Gastroesophageal sphincter (tissue), 4 donors: ENCODE measurements around the gene TTC9B. TPM values are rescaled to one million over a fixed set of nuclear protein-coding genes. Genes with fewer than 3 reads are reported as not detected.

Experiments
- ATAC-seq: fragments of 150-250 bp; one replicate; pipeline ENCODE4 v1.9.1; 2016; ENCODE audit warnings: mild to moderate bottlenecking, moderate library complexity
- H3K27ac ChIP-seq, 4 donors: fragments of 200-600 bp; sonication (generic) in 3 of 4; 1 replicate in 3 of 4; 2 replicates in 1 of 4; pipeline ENCODE4 v1.5.1; 2016 to 2019
- H3K27me3 ChIP-seq: fragments of 200-600 bp; sonication (generic); one replicate; pipeline ENCODE4 v1.5.1; 2019
- H3K36me3 ChIP-seq, 2 donors: fragments of 200-600 bp; sonication (generic); one replicate each; pipeline ENCODE4 v1.5.1; 2019; ENCODE audit warnings: control low read depth in 1 of 2
- H3K4me1 ChIP-seq, 3 donors: fragments of 200-600 bp; sonication (generic); 1 replicate in 2 of 3; 2 replicates in 1 of 3; pipeline ENCODE4 v1.5.1; 2016 to 2019; ENCODE audit warnings: control low read depth in 2 of 3
- H3K4me3 ChIP-seq, 2 donors: fragments of 200-600 bp; sonication (generic); one replicate each; pipeline ENCODE4 v1.5.1; 2019; ENCODE audit warnings: mild to moderate bottlenecking in 1 of 2, moderate library complexity in 1 of 2
- H3K9me3 ChIP-seq, 3 donors: fragments of 200-600 bp; sonication (generic); one replicate each; pipeline ENCODE4 v1.5.1; 2017 to 2019; ENCODE audit warnings: control low read depth in 2 of 3
- EP300 ChIP-seq: sonication (generic); formaldehyde crosslinking; IDR thresholded peaks from one replicate; pipeline ENCODE4 v1.6.1; 2017; ENCODE audit warnings: antibody characterized with exemption, mild to moderate bottlenecking
- POLR2A ChIP-seq, 2 donors: fragments of 450-650 bp; IDR thresholded peaks; one replicate each; pipeline ENCODE4 v1.6.1; 2017; ENCODE audit warnings: antibody characterized with exemption in 2 of 2, mild to moderate bottlenecking in 2 of 2, moderate library complexity in 1 of 2
- POLR2AphosphoS5 ChIP-seq: sonication (generic); formaldehyde crosslinking; IDR thresholded peaks from one replicate; pipeline ENCODE4 v1.6.1; 2017; ENCODE audit warnings: antibody characterized with exemption
- WGBS, 2 donors: methylation state at CpG; one replicate each; pipeline ENCODE4 v1.1.5; 2018; ENCODE audit warnings: low coverage in 1 of 2; 5-methylcytosine and 5-hydroxymethylcytosine counted together
- total RNA-seq, 4 donors: library from RNA; depleted of rRNA; stranded (reverse); fragments of >200 nt; gene quantifications; one replicate each; pipeline ENCODE4 v1.1.0, GENCODE V29; 2016
- TF ChIP-seq, protein P1 (sequence below), 4 experiments: fragments of 200-600 bp in 2 of 4; fragments of 450-650 bp in 2 of 4; sonication (generic) in 1 of 4; IDR thresholded peaks; one replicate each; pipeline ENCODE4 v1.5.1; 2017 to 2019; ENCODE audit warnings: antibody characterized with exemption in 4 of 4, mild to moderate bottlenecking in 2 of 4, moderate library complexity in 2 of 4

TTC9B gene
- total RNA-seq, 4 donors from 2014 or later: not detected

DNA sequence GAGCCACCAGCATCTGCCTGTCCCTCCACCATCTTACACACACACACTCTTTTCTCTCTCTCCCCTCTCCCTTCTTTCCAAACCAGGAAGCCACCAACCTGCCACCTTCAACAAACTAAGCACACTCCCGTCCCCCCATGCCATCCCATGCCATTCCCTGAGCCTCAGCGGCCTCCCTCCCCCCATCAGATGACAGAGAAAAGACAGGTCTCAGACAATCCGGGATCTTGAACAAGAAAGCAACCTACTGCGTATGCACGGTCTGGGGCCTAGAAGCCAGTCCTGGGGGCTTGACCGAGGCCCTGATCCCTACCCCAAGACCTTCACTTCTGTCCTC lies 47.5 kb upstream of the TTC9B start:
- H3K4me3 ChIP-seq: no peak overlapping the region
- peaks cover 0 to 46% (median 18%) of the 10 kb centered on the region in 3 donors for H3K4me1 ChIP-seq
- peak overlapping the region in 1 of 4 donors; percentile 9 for H3K27ac ChIP-seq
- WGBS, 2 donors: no CpG with 5 or more reads among the region's 6 CpGs
- no peak for ATAC-seq
- TF ChIP-seq POLR2AphosphoS5: no peak
- no peak for TF ChIP-seq POLR2A (IDR thresholded peaks at IDR 0.05)
- TF ChIP-seq EP300: no peak
- TF ChIP-seq, protein P1, sequence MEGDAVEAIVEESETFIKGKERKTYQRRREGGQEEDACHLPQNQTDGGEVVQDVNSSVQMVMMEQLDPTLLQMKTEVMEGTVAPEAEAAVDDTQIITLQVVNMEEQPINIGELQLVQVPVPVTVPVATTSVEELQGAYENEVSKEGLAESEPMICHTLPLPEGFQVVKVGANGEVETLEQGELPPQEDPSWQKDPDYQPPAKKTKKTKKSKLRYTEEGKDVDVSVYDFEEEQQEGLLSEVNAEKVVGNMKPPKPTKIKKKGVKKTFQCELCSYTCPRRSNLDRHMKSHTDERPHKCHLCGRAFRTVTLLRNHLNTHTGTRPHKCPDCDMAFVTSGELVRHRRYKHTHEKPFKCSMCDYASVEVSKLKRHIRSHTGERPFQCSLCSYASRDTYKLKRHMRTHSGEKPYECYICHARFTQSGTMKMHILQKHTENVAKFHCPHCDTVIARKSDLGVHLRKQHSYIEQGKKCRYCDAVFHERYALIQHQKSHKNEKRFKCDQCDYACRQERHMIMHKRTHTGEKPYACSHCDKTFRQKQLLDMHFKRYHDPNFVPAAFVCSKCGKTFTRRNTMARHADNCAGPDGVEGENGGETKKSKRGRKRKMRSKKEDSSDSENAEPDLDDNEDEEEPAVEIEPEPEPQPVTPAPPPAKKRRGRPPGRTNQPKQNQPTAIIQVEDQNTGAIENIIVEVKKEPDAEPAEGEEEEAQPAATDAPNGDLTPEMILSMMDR (IDR thresholded peaks at IDR 0.05): no peak
- H3K9me3 ChIP-seq: no peaks in the 10 kb centered on the region
- no peaks in the 10 kb centered on the region for H3K27me3 ChIP-seq
- H3K36me3 ChIP-seq: peaks cover 0 to 43% of the 10 kb centered on the region in 2 donors

DNA sequence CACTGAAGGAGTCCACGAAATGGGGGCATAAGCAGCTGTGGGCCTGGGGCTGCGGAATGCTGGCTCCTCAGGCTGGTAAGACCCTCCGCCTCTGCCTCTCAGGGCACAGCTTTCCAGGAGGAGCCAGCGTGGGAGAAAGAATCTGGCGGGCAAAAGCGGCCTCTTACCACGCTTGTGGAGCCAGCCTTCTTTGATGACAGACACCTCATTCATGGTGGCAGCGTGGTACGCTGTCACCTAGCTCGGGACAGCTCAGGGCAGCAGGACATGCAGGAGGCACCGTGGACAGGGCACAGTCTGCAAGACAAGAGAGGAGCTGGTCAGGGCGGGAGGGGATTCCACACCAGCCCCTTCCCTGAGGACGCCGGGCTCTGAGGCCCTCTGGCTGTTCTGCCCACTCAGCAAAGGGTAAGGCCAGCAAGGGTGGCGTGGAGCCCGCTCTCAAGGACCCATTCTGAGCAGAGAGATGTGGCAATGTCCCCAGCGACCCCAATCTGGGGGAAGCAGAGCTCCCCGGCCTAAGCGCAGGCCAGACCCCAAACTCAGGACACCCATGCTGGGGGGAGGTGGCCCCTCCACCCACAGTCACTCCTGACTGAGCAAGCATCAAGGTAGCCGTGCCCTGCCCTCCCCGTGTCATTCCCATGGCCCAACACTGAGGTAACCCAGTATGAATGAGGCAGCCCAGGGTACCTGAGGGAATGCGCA lies 47.0 kb upstream of the TTC9B start:
- 98% methylated on average over 7 of the region's 22 CpGs; no CpG with 5 or more reads in 1 of the 2 donors for WGBS, 2 donors
- H3K4me1 ChIP-seq: peaks cover 0 to 43% (median 18%) of the 10 kb centered on the region in 3 donors
- ATAC-seq: no peak
- peaks cover 0 to 38% of the 10 kb centered on the region in 2 donors for H3K36me3 ChIP-seq
- H3K27me3 ChIP-seq: no peaks in the 10 kb centered on the region
- H3K27ac ChIP-seq: no peak overlapping the region
- H3K9me3 ChIP-seq: no peaks in the 10 kb centered on the region
- TF ChIP-seq POLR2A (IDR thresholded peaks at IDR 0.05): no peak
- TF ChIP-seq, protein P1 (IDR thresholded peaks at IDR 0.05): no peak
- TF ChIP-seq POLR2AphosphoS5: no peak
- no peak for TF ChIP-seq EP300
- no peak overlapping the region for H3K4me3 ChIP-seq

DNA sequence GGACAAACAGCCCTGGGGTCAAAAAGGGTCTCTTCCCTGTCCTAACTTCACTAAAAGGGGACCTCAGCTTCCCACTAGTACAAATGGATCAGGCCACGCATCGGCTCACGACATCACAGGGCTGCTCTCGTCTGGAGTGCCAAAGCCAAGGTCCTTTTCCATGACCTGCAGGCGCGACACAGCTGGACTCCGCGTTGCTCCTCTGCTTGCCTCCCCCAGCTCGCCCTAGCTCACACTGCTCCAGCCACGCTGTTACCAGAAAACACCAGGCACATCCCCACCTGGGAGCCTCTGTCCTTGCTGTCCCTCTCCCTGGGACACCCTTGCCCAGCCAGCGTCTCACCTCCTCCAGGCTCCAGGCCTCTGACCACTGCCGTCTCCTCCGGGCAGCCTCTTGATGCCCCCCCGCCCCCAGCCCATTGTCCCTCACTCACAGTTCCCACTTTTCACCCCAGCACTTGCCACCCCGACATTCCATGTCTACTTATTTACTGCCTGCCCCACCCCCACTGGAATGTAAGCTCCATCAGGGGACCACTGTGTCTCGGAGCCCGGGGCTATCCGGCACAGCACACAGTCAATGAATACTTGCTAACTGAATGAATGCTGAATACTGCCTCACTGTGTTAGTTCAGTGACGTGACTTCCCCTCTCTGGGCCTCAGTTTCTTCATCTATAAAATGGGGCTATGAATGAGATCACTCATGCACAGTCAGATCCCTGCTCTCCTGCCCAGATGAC lies 46.3 kb upstream of the TTC9B start:
- Histone ChIP-seq H3K4me1 (peaks cover 0 to 36% (median 18%) of the 10 kb centered on the region in 3 donors), H3K27ac (no peak overlapping the region), H3K4me3 (no peak overlapping the region), H3K36me3 (peaks cover 0 to 31% of the 10 kb centered on the region in 2 donors), H3K9me3 (no peaks in the 10 kb centered on the region), H3K27me3 (no peaks in the 10 kb centered on the region)
- 40 to 81% methylated on average over 1 to 8 of the region's 19 CpGs for WGBS, 2 donors
- no peak for ATAC-seq
- TF ChIP-seq, protein P1 (IDR thresholded peaks at IDR 0.05): no peak
- TF ChIP-seq POLR2AphosphoS5: no peak
- TF ChIP-seq POLR2A (IDR thresholded peaks at IDR 0.05): no peak
- TF ChIP-seq EP300: no peak

DNA sequence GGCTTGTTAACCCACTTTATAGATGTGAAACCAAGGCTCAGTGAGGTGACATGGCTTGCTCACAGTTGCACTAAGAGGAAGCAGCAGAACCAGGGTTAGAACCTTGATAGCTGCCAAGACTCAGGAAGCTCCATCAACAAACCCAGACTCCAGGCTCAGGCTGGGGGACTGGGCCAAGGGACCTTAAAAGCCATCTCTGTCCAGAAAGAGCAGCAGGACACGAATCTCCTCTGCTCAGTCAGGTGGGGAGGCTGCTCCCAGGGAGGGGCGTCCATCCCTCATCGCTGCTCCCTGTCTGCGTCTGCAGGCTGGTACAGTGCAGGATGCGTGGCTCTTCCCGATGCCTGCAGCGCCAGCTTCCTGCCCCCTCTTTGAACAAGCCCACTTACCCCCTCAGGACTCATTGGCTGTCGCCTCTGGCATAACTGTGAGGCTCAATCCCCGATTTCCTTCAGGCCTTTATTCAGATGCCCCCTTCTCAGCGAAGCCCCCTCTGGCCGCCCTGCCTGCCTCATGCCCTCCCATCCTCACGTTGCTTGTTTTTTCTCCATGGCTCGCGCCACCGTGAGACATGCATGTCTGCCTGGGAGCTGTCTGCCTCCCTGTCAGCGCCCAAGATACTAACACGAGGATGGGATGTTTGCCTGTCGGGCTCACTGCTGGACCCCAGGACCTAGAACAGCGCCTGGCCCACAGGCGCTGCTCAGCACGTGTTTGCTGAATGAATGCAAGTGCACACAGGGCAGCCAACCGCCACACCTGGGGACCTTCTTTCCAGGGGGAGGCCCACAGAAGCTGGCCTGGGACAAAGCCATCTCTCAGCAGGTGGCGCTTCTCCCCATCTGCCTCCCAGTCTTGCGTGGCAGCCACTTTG lies 45.5 kb upstream of the TTC9B start:
- TF ChIP-seq, protein P1 (IDR thresholded peaks at IDR 0.05): no peak
- no peak for TF ChIP-seq POLR2A (IDR thresholded peaks at IDR 0.05)
- TF ChIP-seq EP300: no peak
- no peak for ATAC-seq
- WGBS, 2 donors: 88 to 100% methylated on average over 2 to 10 of the region's 24 CpGs

More for the DNA sequence above, 45.5 kb upstream of the TTC9B start:
- Histone ChIP-seq H3K4me3 (no peak overlapping the region), H3K4me1 (peaks cover 0 to 33% (median 18%) of the 10 kb centered on the region in 3 donors), H3K27ac (no peak overlapping the region), H3K36me3 (peaks cover 0 to 31% of the 10 kb centered on the region in 2 donors), H3K9me3 (no peaks in the 10 kb centered on the region), H3K27me3 (no peaks in the 10 kb centered on the region)
